KMS-11 (cell line): ENCODE measurements around the gene TMEM51.

Experiments used
- H2AFZ ChIP-seq: fragments of 200-600 bp; sonication (generic); 2 replicates; pipeline ENCODE4 v1.6.1; 2016; ENCODE audit warnings: antibody characterized with exemption, mixed run types, low read depth
- H3K27ac ChIP-seq: fragments of 200-600 bp; sonication (generic); 2 replicates; pipeline ENCODE4 v1.6.1; 2016; ENCODE audit warnings: mild to moderate bottlenecking, mixed run types
- H3K27me3 ChIP-seq: fragments of 200-600 bp; sonication (generic); 2 replicates; pipeline ENCODE4 v1.6.1; 2017; ENCODE audit warnings: mild to moderate bottlenecking, low read depth, mixed run types, moderate library complexity; ENCODE audit not compliant: insufficient read depth
- H3K36me3 ChIP-seq: fragments of 200-600 bp; sonication (generic); 2 replicates; pipeline ENCODE4 v1.6.1; 2017; ENCODE audit warnings: mild to moderate bottlenecking, mixed run types; ENCODE audit not compliant: insufficient read depth
- H3K4me1 ChIP-seq: fragments of 200-600 bp; sonication (generic); 2 replicates; pipeline ENCODE4 v1.6.1; 2016; ENCODE audit warnings: mild to moderate bottlenecking, low read depth, mixed run types; ENCODE audit not compliant: poor library complexity, severe bottlenecking
- H3K4me2 ChIP-seq: fragments of 200-600 bp; sonication (generic); 2 replicates; pipeline ENCODE4 v1.7.0; 2016; ENCODE audit warnings: mild to moderate bottlenecking, mixed run types
- H3K4me3 ChIP-seq: fragments of 200-600 bp; sonication (generic); IDR thresholded peaks from 2 replicates; pipeline ENCODE4 v1.6.1; 2017; ENCODE audit warnings: low read depth, low read length, mixed read lengths; ENCODE audit not compliant: insufficient read depth
- H3K79me2 ChIP-seq: fragments of 200-600 bp; sonication (generic); 2 replicates; pipeline ENCODE4 v1.6.1; 2016; ENCODE audit warnings: low read depth, mixed run types; ENCODE audit not compliant: insufficient read depth
- H3K9ac ChIP-seq: fragments of 200-600 bp; sonication (generic); 2 replicates; pipeline ENCODE4 v1.6.1; 2016; ENCODE audit warnings: mild to moderate bottlenecking, mixed run types
- H4K20me1 ChIP-seq: fragments of 200-600 bp; sonication (generic); 2 replicates; pipeline ENCODE4 v1.6.1; 2016; ENCODE audit warnings: mild to moderate bottlenecking, mixed run types; ENCODE audit not compliant: insufficient read depth
- TF ChIP-seq, protein P1 (sequence below): fragments of 200-600 bp; sonication (generic); conservative IDR thresholded peaks from 2 replicates; pipeline ENCODE4 v1.6.1; 2017; ENCODE audit warnings: low read depth, mild to moderate bottlenecking, antibody characterized with exemption, low read length, moderate library complexity, mixed read lengths

Gene TMEM51

DNA sequence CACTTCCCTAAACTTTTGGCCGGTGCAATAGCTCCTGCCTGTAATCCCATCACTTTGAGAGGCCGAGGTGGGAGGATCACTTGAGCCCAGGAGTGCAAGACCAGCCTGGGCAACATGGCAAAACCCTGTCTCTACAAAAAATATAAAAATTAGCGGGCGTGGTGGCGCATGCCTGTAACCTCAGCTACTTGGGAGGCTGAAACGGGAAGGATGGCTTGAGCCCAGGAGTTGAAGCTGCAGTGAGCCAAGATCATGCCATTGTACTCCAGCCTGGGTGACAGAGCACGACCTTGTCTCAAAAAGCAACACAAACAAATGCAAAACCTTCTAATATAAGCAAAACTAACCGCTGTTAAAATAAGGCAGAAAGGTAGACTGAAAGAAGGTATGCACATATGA lies 25.9 kb downstream of the TMEM51 start:
- Histone ChIP-seq H3K9ac (no peak overlapping the region), H3K4me2 (no peak overlapping the region), H3K36me3 (no peaks in the 10 kb centered on the region), H4K20me1 (no peaks in the 10 kb centered on the region), H3K4me3 (no peak overlapping the region), H3K27ac (no peak overlapping the region), H3K79me2 (no peaks in the 10 kb centered on the region), H3K27me3 (no peaks in the 10 kb centered on the region), H3K4me1 (peaks cover 14% of the 10 kb centered on the region), H2AFZ (no peak overlapping the region)
- TF ChIP-seq, protein P1, sequence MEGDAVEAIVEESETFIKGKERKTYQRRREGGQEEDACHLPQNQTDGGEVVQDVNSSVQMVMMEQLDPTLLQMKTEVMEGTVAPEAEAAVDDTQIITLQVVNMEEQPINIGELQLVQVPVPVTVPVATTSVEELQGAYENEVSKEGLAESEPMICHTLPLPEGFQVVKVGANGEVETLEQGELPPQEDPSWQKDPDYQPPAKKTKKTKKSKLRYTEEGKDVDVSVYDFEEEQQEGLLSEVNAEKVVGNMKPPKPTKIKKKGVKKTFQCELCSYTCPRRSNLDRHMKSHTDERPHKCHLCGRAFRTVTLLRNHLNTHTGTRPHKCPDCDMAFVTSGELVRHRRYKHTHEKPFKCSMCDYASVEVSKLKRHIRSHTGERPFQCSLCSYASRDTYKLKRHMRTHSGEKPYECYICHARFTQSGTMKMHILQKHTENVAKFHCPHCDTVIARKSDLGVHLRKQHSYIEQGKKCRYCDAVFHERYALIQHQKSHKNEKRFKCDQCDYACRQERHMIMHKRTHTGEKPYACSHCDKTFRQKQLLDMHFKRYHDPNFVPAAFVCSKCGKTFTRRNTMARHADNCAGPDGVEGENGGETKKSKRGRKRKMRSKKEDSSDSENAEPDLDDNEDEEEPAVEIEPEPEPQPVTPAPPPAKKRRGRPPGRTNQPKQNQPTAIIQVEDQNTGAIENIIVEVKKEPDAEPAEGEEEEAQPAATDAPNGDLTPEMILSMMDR = no peak

DNA sequence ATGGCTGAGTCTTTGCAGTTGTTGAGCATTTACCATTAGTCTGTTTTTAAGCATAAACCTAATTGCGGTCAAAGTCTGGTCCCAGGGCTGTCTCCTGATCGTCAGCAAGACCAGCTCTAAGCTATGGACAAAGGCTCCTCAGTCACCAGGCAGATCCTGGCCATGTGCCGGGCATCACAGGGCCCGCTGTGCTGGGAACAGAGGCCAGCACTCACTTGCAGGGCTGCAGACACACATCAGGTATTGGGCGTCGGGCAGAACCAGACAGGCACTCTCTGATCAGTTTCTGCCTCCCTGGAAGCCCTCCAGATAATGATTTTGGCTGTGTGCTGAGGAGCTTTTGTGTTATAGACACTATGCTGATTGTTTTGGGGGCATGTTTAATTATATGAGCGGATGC lies 26.6 kb downstream of the TMEM51 start:
- Histone ChIP-seq H3K79me2 (no peaks in the 10 kb centered on the region), H3K9ac (no peak overlapping the region), H3K4me2 (no peak overlapping the region), H4K20me1 (no peaks in the 10 kb centered on the region), H3K4me1 (peaks cover 14% of the 10 kb centered on the region), H3K27ac (no peak overlapping the region), H3K4me3 (no peak overlapping the region), H2AFZ (no peak overlapping the region), H3K27me3 (no peaks in the 10 kb centered on the region), H3K36me3 (no peaks in the 10 kb centered on the region)
- TF ChIP-seq, protein P1 = no peak

DNA sequence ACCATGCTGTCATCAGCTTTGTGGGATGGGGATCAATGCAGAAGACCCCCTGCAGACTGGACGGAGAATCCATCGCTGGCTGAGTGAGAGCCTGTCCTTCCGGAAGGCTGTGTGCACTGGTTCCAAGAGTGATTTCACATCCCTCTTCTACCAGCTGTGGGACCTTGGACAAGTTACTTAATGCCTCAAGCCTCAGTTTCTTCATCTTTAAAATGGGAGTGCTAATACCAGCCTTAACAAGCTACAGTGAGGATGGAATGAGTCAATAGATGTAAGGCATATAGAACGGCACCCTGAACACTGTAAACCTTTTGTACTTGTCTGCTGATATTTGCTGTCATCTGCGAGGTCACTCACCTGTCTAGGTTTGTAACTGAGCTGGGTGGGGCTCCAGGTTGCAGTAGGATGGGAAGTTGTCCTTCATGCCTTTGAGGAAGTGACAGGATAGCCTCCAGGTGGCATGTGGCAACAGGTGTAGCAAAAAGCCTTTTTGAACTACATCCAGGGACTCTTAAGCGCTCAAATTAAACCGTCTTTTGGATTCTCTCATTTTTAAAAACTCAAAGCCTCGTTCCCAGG lies 27.5 kb downstream of the TMEM51 start:
- no peak overlapping the region for H3K4me3 ChIP-seq
- H4K20me1 ChIP-seq = no peaks in the 10 kb centered on the region
- H3K36me3 ChIP-seq = no peaks in the 10 kb centered on the region
- H3K27me3 ChIP-seq = no peaks in the 10 kb centered on the region
- H3K9ac ChIP-seq = no peak overlapping the region
- H3K4me2 ChIP-seq = no peak overlapping the region
- H2AFZ ChIP-seq = no peak overlapping the region
- H3K79me2 ChIP-seq = no peaks in the 10 kb centered on the region
- TF ChIP-seq, protein P1 = no peak
- no peak overlapping the region for H3K27ac ChIP-seq
- H3K4me1 ChIP-seq = peaks cover 7% of the 10 kb centered on the region

DNA sequence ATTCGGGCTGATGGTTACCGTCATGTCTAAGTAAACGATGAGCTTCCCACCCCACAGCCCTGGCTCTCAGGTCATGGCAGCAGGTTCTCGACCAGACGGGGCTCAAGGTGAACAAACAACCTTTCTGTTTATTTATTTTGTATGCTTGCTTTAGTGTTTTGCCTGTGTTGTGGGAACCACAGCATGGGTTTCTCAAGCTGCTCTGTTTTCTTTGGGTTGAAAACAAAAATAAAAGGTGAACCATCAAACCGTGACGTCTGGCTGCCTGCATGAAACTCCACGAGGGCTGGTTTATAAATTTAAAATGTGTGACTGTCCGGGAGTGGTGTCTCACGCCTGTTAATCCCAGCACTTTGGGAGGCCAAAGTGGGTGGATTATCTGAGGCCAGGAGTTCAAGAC lies 28.0 kb downstream of the TMEM51 start:
- Histone ChIP-seq H3K4me2 (no peak overlapping the region), H3K79me2 (no peaks in the 10 kb centered on the region), H3K27ac (no peak overlapping the region), H3K4me3 (no peak overlapping the region), H3K27me3 (no peaks in the 10 kb centered on the region), H2AFZ (no peak overlapping the region), H3K9ac (no peak overlapping the region), H3K4me1 (peaks cover 2% of the 10 kb centered on the region), H3K36me3 (no peaks in the 10 kb centered on the region), H4K20me1 (no peaks in the 10 kb centered on the region)
- TF ChIP-seq, protein P1 = no peak
